ENCODE data around the gene ING5. TPM values are rescaled to one million over a fixed set of nuclear protein-coding genes. Genes with fewer than 3 reads are reported as not detected.

Gene ING5
- total and polyA plus RNA-seq, 2 donors (not counting 3 experiments of a cell fraction or from before 2014, with no cell fraction given), result 24.5 to 33.4 TPM

DNA sequence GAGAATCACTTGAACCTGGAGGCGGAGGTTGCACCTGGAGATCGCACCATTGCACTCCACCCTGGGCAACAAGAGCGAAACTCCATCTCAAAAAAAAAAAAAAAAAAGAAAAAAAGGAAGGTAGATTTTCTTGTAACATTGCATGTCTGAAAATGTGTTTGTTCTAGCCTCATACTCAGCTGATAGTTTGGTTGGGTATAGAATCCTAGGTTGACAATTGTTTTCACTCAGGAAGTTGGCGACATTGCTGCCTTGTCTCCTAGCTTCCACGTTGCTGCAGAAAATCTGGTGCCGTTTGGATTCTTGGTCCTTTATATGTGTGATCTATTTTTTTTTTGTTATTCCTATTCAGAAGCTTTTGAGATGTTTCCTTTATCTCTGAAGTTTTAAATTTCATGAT, 4.7 kb downstream of the ING5 start:
- no peak overlapping the region for H3K4me2 ChIP-seq (ENCODE audit: insufficient read depth, low read length)
- peaks cover 6% of the 10 kb centered on the region for H3K4me1 ChIP-seq (ENCODE audit: control insufficient read depth, extremely low read depth, insufficient read depth, low read length)
- no peaks in the 10 kb centered on the region for H3K9me3 ChIP-seq (replicated peaks; ENCODE audit: control insufficient read depth, insufficient read depth, low read length)
- BruUV-seq (replicated peaks), result no TSS peak
- H3K27ac ChIP-seq (ENCODE audit: insufficient read depth, low read depth, low read length), result no peak overlapping the region
- no peaks in the 10 kb centered on the region for H4K20me1 ChIP-seq (replicated peaks; ENCODE audit: control insufficient read depth, extremely low read depth, insufficient read depth, low read length)
- dilution Hi-C loops (cut with MboI; ENCODE audit: extremely low pct_ligation_motif_present, low sequenced_read_pairs) (no loop called here), intact Hi-C loops (cut with micrococcal nuclease) (no loop called here)
- TF ChIP-seq MAX (IDR thresholded peaks at IDR 0.05; ENCODE audit: insufficient read depth, insufficient read length), result no peak
- TF ChIP-seq JUN (IDR thresholded peaks at IDR 0.05; ENCODE audit: borderline replicate concordance, insufficient read depth, insufficient read length, low read depth), result no peak
- no peak overlapping the region for H2AFZ ChIP-seq (ENCODE audit: low read depth, low read length)
- FAIRE-seq (no peak), DNase-seq (ENCODE audit: low read depth, low spot score) (no peak)
- CTCF ChIA-PET, result no interaction called here
- H3K27me3 ChIP-seq (ENCODE audit: control insufficient read depth in 2 of 2, insufficient read depth in 2 of 2, low read length in 2 of 2), result no peaks in the 10 kb centered on the region
- no peak overlapping the region for H3K4me3 ChIP-seq (replicated peaks in 1 of 3; ENCODE audit: insufficient read depth in 1 of 3, low read depth in 1 of 3, low read length in 3 of 3)
- peaks cover 2 to 13% of the 10 kb centered on the region in 2 experiments for H3K36me3 ChIP-seq (ENCODE audit: control insufficient read depth in 2 of 2, extremely low read depth in 1 of 2, insufficient read depth in 2 of 2, low read length in 2 of 2)
- H3K9ac ChIP-seq (replicated peaks; ENCODE audit: extremely low read depth, insufficient read depth, low read length), result no peak overlapping the region
- POLR2A ChIA-PET, result interaction anchor here (0.7 to 0.8 kb wide), 2 partner anchors 19 to 63 kb away, joined by 4 to 5 read pairs; no protein-coding TSS in a partner anchor
- H3K79me2 ChIP-seq (ENCODE audit: control insufficient read depth, insufficient read depth, low read length), result peaks cover 10% of the 10 kb centered on the region
- H3K9me1 ChIP-seq (replicated peaks; ENCODE audit: control insufficient read depth, extremely low read depth, insufficient read depth, low read length), result no peaks in the 10 kb centered on the region

GRCh38 chr2:241708879-241709278, 7.0 kb downstream of the ING5 start:
- no TSS peak for BruUV-seq (replicated peaks)
- Histone ChIP-seq H3K9me1 (replicated peaks; ENCODE audit: control insufficient read depth, extremely low read depth, insufficient read depth, low read length) (no peaks in the 10 kb centered on the region), H3K79me2 (ENCODE audit: control insufficient read depth, insufficient read depth, low read length) (no peaks in the 10 kb centered on the region), H4K20me1 (replicated peaks; ENCODE audit: control insufficient read depth, extremely low read depth, insufficient read depth, low read length) (no peaks in the 10 kb centered on the region), H3K36me3 (ENCODE audit: control insufficient read depth in 2 of 2, extremely low read depth in 1 of 2, insufficient read depth in 2 of 2, low read length in 2 of 2) (peaks cover 2 to 16% of the 10 kb centered on the region in 2 experiments), H3K27ac (ENCODE audit: insufficient read depth, low read depth, low read length) (no peak overlapping the region), H3K4me3 (replicated peaks in 1 of 3; ENCODE audit: insufficient read depth in 1 of 3, low read depth in 1 of 3, low read length in 3 of 3) (no peak overlapping the region), H2AFZ (ENCODE audit: low read depth, low read length) (no peak overlapping the region), H3K27me3 (ENCODE audit: control insufficient read depth in 2 of 2, insufficient read depth in 2 of 2, low read length in 2 of 2) (no peaks in the 10 kb centered on the region), H3K9ac (replicated peaks; ENCODE audit: extremely low read depth, insufficient read depth, low read length) (no peak overlapping the region), H3K9me3 (replicated peaks; ENCODE audit: control insufficient read depth, insufficient read depth, low read length) (no peaks in the 10 kb centered on the region), H3K4me1 (ENCODE audit: control insufficient read depth, extremely low read depth, insufficient read depth, low read length) (no peaks in the 10 kb centered on the region), H3K4me2 (ENCODE audit: insufficient read depth, low read length) (no peak overlapping the region)
- FAIRE-seq, result no peak
- TF ChIP-seq POLR2A (IDR thresholded peaks at IDR 0.05; ENCODE audit: low read depth, low read length) (no peak), CTCF (IDR thresholded peaks at IDR 0.05; ENCODE audit: extremely low read depth in 1 of 2, insufficient read depth in 1 of 2, low read depth in 1 of 2, low read length in 2 of 2) (no peak), FOS (IDR thresholded peaks at IDR 0.05; ENCODE audit: borderline replicate concordance, insufficient read depth, low read length) (no peak), MYC (IDR thresholded peaks at IDR 0.05; ENCODE audit: low read depth, low read length) (no peak), POLR2AphosphoS5 (IDR thresholded peaks at IDR 0.05; ENCODE audit: insufficient read depth, low read depth, low read length) (no peak), JUN (IDR thresholded peaks at IDR 0.05; ENCODE audit: borderline replicate concordance, insufficient read depth, insufficient read length, low read depth) (no peak), GATA2 (IDR thresholded peaks at IDR 0.05; ENCODE audit: insufficient read depth, insufficient read length, low read depth, low read length) (no peak), MAX (IDR thresholded peaks at IDR 0.05; ENCODE audit: insufficient read depth, insufficient read length) (no peak), EZH2 (IDR thresholded peaks at IDR 0.05; ENCODE audit: borderline replicate concordance, low read depth, low read length, severe bottlenecking) (no peak)
- intact Hi-C loops (cut with micrococcal nuclease) (no loop called here), dilution Hi-C loops (cut with MboI; ENCODE audit: extremely low pct_ligation_motif_present, low sequenced_read_pairs) (no loop called here)
- POLR2A ChIA-PET, result no interaction called here
- no peak for DNase-seq (ENCODE audit: low read depth, low spot score)
- CTCF ChIA-PET, result interaction anchor here (2.1 kb wide), 1 partner anchor 10 kb away, joined by 8 read pairs; no protein-coding TSS in a partner anchor

Data from endothelial cell of umbilical vein (primary cell).